Liver (tissue), 9 donors: ENCODE results near the gene ZACN. TPM values are rescaled to one million over a fixed set of nuclear protein-coding genes. Genes with fewer than 3 reads are reported as not detected.

Experiments used
- DNase-seq: peaks from one replicate; pipeline ENCODE4 v3.0.0-alpha.2; 2017; ENCODE audit warnings: low spot score
- H3K27ac ChIP-seq, 2 donors: one replicate each; pipeline ENCODE4 v1.7.0; 2013; ENCODE audit warnings: inconsistent platforms in 2 of 2, low read length in 2 of 2, control low read depth in 1 of 2, low read depth in 1 of 2, mild to moderate bottlenecking in 1 of 2
- H3K27me3 ChIP-seq, 4 donors: one replicate each; pipeline versions ENCODE4 v1.6.1 to v1.7.0; 2013; ENCODE audit warnings: low read length in 3 of 4, inconsistent platforms in 1 of 4, mild to moderate bottlenecking in 1 of 4, moderate library complexity in 1 of 4; ENCODE audit not compliant: control insufficient read depth in 4 of 4, insufficient read depth in 4 of 4
- H3K36me3 ChIP-seq, 4 donors: one replicate each; pipeline versions ENCODE4 v1.6.1 to v1.7.0; 2013; ENCODE audit warnings: low read length in 3 of 4, mild to moderate bottlenecking in 3 of 4, low read depth in 1 of 4, moderate library complexity in 1 of 4; ENCODE audit not compliant: control insufficient read depth in 4 of 4, insufficient read depth in 3 of 4
- H3K4me1 ChIP-seq, 4 donors: one replicate each; pipeline versions ENCODE4 v1.6.1 to v1.7.0; 2013; ENCODE audit warnings: low read length in 3 of 4, mild to moderate bottlenecking in 3 of 4, moderate library complexity in 1 of 4; ENCODE audit not compliant: control insufficient read depth in 4 of 4, insufficient read depth in 4 of 4
- H3K4me3 ChIP-seq, 3 donors: one replicate each; pipeline versions ENCODE4 v1.6.1 to v1.7.0; 2013; ENCODE audit warnings: low read length in 3 of 3, control low read depth in 1 of 3, low read depth in 1 of 3, mild to moderate bottlenecking in 1 of 3
- H3K9ac ChIP-seq, 2 donors: one replicate each; pipeline ENCODE4 v1.7.0; 2013; ENCODE audit warnings: low read length in 2 of 2, mild to moderate bottlenecking in 2 of 2, moderate library complexity in 2 of 2, control low read depth in 1 of 2, low read depth in 1 of 2
- H3K9me3 ChIP-seq, 4 donors: one replicate each; pipeline versions ENCODE4 v1.6.1 to v1.7.0; 2013; ENCODE audit warnings: low read length in 3 of 4; ENCODE audit not compliant: control insufficient read depth in 4 of 4
- ATF3 ChIP-seq: IDR thresholded peaks from 2 replicates; pipeline ENCODE4 v1.6.1; 2016; ENCODE audit warnings: antibody characterized with exemption
- EGR1 ChIP-seq, 2 donors: IDR thresholded peaks; 2 replicates each; pipeline ENCODE4 v1.6.1; 2016 to 2018; ENCODE audit warnings: antibody characterized with exemption in 2 of 2, low read depth in 2 of 2
- FOXA2 ChIP-seq: IDR thresholded peaks from 2 replicates; pipeline ENCODE4 v1.6.1; 2016; ENCODE audit warnings: antibody characterized with exemption
- GABPA ChIP-seq, 2 donors: IDR thresholded peaks in 1 of 2; conservative IDR thresholded peaks in 1 of 2; 2 replicates each; pipeline ENCODE4 v1.6.1; 2016; ENCODE audit warnings: antibody characterized with exemption in 2 of 2, mild to moderate bottlenecking in 1 of 2, moderate library complexity in 1 of 2
- HNF4A ChIP-seq, 2 donors: conservative IDR thresholded peaks; 2 replicates each; pipeline ENCODE4 v1.6.1; 2016; ENCODE audit warnings: antibody characterized with exemption in 2 of 2, mild to moderate bottlenecking in 2 of 2
- HNF4G ChIP-seq: IDR thresholded peaks from 2 replicates; pipeline ENCODE4 v1.6.1; 2016; ENCODE audit warnings: antibody characterized with exemption
- JUND ChIP-seq, 2 donors: IDR thresholded peaks; 2 replicates each; pipeline ENCODE4 v1.6.1; 2016; ENCODE audit warnings: antibody characterized with exemption in 2 of 2
- MAX ChIP-seq: IDR thresholded peaks from 2 replicates; pipeline ENCODE4 v1.6.1; 2016; ENCODE audit warnings: antibody characterized with exemption
- NR2F2 ChIP-seq: IDR thresholded peaks from 2 replicates; pipeline ENCODE4 v1.6.1; 2016; ENCODE audit warnings: antibody characterized with exemption
- RAD21 ChIP-seq, 2 donors: IDR thresholded peaks; 2 replicates each; pipeline ENCODE4 v1.6.1; 2016; ENCODE audit warnings: antibody characterized with exemption in 2 of 2, mild to moderate bottlenecking in 2 of 2
- RXRA ChIP-seq, 2 donors: IDR thresholded peaks; 2 replicates each; pipeline ENCODE4 v1.6.1; 2017 to 2018; ENCODE audit warnings: antibody characterized with exemption in 2 of 2, mild to moderate bottlenecking in 1 of 2
- SP1 ChIP-seq: IDR thresholded peaks from 2 replicates; pipeline ENCODE4 v1.6.1; 2018; ENCODE audit warnings: antibody characterized with exemption, mild to moderate bottlenecking
- TAF1 ChIP-seq: conservative IDR thresholded peaks from 2 replicates; pipeline ENCODE4 v1.6.1; 2016; ENCODE audit warnings: antibody characterized with exemption, mild to moderate bottlenecking
- YY1 ChIP-seq: IDR thresholded peaks from 2 replicates; pipeline ENCODE4 v1.6.1; 2016; ENCODE audit warnings: antibody characterized with exemption, mild to moderate bottlenecking
- WGBS: extraction: QIAGEN DNeasy Blood & Tissue Kit; methylation state at CpG from one replicate; pipeline ENCODE4 v1.1.7; 2013; 5-methylcytosine and 5-hydroxymethylcytosine counted together
- polyA plus RNA-seq, 2 donors: library from polyadenylated mRNA; stranded (reverse) in 1 of 2; unstranded in 1 of 2; fragments of 200-250 nt in 1 of 2; fragments of >200 nt in 1 of 2; fragmentation: Nextera tagmentation in 1 of 2; extraction: Ambion mirVana in 1 of 2; gene quantifications; one replicate each; pipeline versions ENCODE4 v1.2.1 to v1.2.3, GENCODE V29; 2013 to 2015
- total RNA-seq, 2 donors: library from RNA; depleted of rRNA; stranded (reverse); fragments of >200 nt; gene quantifications; one replicate each; pipeline ENCODE4 v1.2.3, GENCODE V29; 2014
- TF ChIP-seq, protein P1 (sequence below): fragments of 150-350 bp; IDR thresholded peaks from 2 replicates; pipeline ENCODE4 v1.5.1; 2017; ENCODE audit warnings: improper control_type of control experiment, low read depth, low read length; ENCODE audit not compliant: missing input control
- TF ChIP-seq, protein P2 (sequence below): IDR thresholded peaks from 2 replicates; pipeline ENCODE4 v1.6.1; 2016; ENCODE audit warnings: antibody characterized with exemption, mild to moderate bottlenecking
- TF ChIP-seq, protein P3 (sequence below): IDR thresholded peaks from 2 replicates; pipeline ENCODE4 v1.6.1; 2016; ENCODE audit warnings: antibody characterized with exemption
- donor health status: healthy.
- donor health status: healthy.
- donor health status: healthy.
- donor health status: healthy.
- donor health status: healthy.

Gene ZACN
- not detected for total RNA-seq
- polyA plus RNA-seq = 1 to 10 TPM in 1 of 2 donors, under 1 TPM in 1; 0.35 to 1.9 TPM

- Histone ChIP-seq H3K27ac (no peak within 1 kb of the TSS), H3K4me1 (peaks cover 5 to 30% (median 8%) of the 10 kb centered on the region in 4 donors), H3K36me3 (peaks cover 3 to 10% (median 5%) of the 10 kb centered on the region in 4 donors), H3K9ac (no peak within 1 kb of the TSS), H3K9me3 (no peaks in the 10 kb centered on the region), H3K4me3 (no peak within 1 kb of the TSS), H3K27me3 (peaks cover 0 to 20% (median 9%) of the 10 kb centered on the region in 4 donors)
- TF ChIP-seq MAX (no peak), GABPA (IDR thresholded peaks at IDR 0.05 in 1 of 2, conservative IDR thresholded peaks at IDR 0.05 in 1 of 2) (no peak), ATF3 (no peak), TAF1 (no peak), JUND (IDR thresholded peaks at IDR 0.05) (no peak), HNF4A (conservative IDR thresholded peaks at IDR 0.05) (no peak)
- TF ChIP-seq, protein P1, sequence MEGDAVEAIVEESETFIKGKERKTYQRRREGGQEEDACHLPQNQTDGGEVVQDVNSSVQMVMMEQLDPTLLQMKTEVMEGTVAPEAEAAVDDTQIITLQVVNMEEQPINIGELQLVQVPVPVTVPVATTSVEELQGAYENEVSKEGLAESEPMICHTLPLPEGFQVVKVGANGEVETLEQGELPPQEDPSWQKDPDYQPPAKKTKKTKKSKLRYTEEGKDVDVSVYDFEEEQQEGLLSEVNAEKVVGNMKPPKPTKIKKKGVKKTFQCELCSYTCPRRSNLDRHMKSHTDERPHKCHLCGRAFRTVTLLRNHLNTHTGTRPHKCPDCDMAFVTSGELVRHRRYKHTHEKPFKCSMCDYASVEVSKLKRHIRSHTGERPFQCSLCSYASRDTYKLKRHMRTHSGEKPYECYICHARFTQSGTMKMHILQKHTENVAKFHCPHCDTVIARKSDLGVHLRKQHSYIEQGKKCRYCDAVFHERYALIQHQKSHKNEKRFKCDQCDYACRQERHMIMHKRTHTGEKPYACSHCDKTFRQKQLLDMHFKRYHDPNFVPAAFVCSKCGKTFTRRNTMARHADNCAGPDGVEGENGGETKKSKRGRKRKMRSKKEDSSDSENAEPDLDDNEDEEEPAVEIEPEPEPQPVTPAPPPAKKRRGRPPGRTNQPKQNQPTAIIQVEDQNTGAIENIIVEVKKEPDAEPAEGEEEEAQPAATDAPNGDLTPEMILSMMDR = no peak
- WGBS = 59% methylated on average over 17 of the region's 17 CpGs
- no peak for DNase-seq
Observed at GRCh38 chr17:76078860-76079534, at the start of gene ZACN. TSS of gene ZACN (plus strand) at chr17:76079182. CDS start at chr17:76079265, 83 bp downstream.

- no peak for DNase-seq
- 83% methylated on average over 20 of the region's 20 CpGs for WGBS
Observed at GRCh38 chr17:76032073-76032779, 46.8 kb upstream of the ZACN start.

More at GRCh38 chr17:76032073-76032779, 46.8 kb upstream of the ZACN start:
- no peaks in the 10 kb centered on the region for H3K27me3 ChIP-seq
- no peak overlapping the region for H3K4me3 ChIP-seq
- no peak for TF ChIP-seq SP1
- TF ChIP-seq, protein P2, sequence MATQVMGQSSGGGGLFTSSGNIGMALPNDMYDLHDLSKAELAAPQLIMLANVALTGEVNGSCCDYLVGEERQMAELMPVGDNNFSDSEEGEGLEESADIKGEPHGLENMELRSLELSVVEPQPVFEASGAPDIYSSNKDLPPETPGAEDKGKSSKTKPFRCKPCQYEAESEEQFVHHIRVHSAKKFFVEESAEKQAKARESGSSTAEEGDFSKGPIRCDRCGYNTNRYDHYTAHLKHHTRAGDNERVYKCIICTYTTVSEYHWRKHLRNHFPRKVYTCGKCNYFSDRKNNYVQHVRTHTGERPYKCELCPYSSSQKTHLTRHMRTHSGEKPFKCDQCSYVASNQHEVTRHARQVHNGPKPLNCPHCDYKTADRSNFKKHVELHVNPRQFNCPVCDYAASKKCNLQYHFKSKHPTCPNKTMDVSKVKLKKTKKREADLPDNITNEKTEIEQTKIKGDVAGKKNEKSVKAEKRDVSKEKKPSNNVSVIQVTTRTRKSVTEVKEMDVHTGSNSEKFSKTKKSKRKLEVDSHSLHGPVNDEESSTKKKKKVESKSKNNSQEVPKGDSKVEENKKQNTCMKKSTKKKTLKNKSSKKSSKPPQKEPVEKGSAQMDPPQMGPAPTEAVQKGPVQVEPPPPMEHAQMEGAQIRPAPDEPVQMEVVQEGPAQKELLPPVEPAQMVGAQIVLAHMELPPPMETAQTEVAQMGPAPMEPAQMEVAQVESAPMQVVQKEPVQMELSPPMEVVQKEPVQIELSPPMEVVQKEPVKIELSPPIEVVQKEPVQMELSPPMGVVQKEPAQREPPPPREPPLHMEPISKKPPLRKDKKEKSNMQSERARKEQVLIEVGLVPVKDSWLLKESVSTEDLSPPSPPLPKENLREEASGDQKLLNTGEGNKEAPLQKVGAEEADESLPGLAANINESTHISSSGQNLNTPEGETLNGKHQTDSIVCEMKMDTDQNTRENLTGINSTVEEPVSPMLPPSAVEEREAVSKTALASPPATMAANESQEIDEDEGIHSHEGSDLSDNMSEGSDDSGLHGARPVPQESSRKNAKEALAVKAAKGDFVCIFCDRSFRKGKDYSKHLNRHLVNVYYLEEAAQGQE = no peak
- TF ChIP-seq HNF4A (conservative IDR thresholded peaks at IDR 0.05) = no peak
- no peak for TF ChIP-seq TAF1
- TF ChIP-seq ATF3 = no peak
- TF ChIP-seq, protein P1 = no peak
- no peak for TF ChIP-seq RXRA (IDR thresholded peaks at IDR 0.05)
- no peak for TF ChIP-seq EGR1 (IDR thresholded peaks at IDR 0.05; ENCODE audit: low read depth in 2 of 2)
- TF ChIP-seq MAX = no peak
- TF ChIP-seq NR2F2 = no peak
- TF ChIP-seq, protein P3, sequence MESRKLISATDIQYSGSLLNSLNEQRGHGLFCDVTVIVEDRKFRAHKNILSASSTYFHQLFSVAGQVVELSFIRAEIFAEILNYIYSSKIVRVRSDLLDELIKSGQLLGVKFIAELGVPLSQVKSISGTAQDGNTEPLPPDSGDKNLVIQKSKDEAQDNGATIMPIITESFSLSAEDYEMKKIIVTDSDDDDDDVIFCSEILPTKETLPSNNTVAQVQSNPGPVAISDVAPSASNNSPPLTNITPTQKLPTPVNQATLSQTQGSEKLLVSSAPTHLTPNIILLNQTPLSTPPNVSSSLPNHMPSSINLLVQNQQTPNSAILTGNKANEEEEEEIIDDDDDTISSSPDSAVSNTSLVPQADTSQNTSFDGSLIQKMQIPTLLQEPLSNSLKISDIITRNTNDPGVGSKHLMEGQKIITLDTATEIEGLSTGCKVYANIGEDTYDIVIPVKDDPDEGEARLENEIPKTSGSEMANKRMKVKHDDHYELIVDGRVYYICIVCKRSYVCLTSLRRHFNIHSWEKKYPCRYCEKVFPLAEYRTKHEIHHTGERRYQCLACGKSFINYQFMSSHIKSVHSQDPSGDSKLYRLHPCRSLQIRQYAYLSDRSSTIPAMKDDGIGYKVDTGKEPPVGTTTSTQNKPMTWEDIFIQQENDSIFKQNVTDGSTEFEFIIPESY = no peak
- TF ChIP-seq FOXA2 = no peak
- no peak for TF ChIP-seq RAD21 (IDR thresholded peaks at IDR 0.05)
- no peak for TF ChIP-seq JUND (IDR thresholded peaks at IDR 0.05)
- no peak for TF ChIP-seq YY1
- TF ChIP-seq GABPA (IDR thresholded peaks at IDR 0.05 in 1 of 2, conservative IDR thresholded peaks at IDR 0.05 in 1 of 2) = no peak
- no peak for TF ChIP-seq HNF4G
- no peak overlapping the region for H3K27ac ChIP-seq
- peaks cover 0 to 3% (median 1%) of the 10 kb centered on the region in 4 donors for H3K4me1 ChIP-seq
- no peaks in the 10 kb centered on the region for H3K36me3 ChIP-seq
- H3K9ac ChIP-seq = no peak overlapping the region
- H3K9me3 ChIP-seq = no peaks in the 10 kb centered on the region
